ENCODE measurements around the gene NTMT2.

NTMT2 gene

DNA sequence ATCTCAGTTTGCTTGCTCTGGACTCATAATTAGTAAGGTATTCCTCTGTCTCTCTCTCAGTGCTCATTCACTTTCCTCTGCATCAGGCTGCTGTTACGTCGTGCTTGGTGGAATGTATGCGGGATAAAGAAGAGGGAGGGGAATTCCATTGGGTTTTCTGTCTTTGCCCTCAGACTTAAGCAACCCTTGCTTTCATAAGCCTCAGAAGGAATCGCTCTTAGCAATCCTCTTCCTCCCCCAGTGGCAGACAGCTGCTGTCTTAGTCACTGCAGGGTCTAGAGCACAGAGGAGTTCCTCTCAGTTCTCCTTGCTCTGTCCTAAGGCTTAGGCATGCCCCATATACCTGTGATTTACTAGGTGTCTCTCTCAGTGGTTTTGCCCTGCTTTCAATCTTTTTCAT lies 19.1 kb upstream of the NTMT2 start (continued):
- TF ChIP-seq KLF17 (tag by site-specific recombination; IDR thresholded peaks at IDR 0.05), result no peak

GRCh38 chr1:170131450-170131849 lies 14.3 kb upstream of the NTMT2 start:
- CTCF ChIA-PET, result no interaction called here
- POLR2A ChIA-PET, result no interaction called here
- Histone ChIP-seq H3K9me3 (ENCODE audit: control insufficient read depth, insufficient read depth, low read depth, low read length) (no peaks in the 10 kb centered on the region), H3K4me3 (ENCODE audit: low read depth, low read length) (no peak overlapping the region), H3K27ac (ENCODE audit: extremely low read depth, low read depth, low read length) (no peak overlapping the region), H3K4me1 (ENCODE audit: control insufficient read depth, insufficient read depth, low read length) (no peaks in the 10 kb centered on the region), H3K36me3 (ENCODE audit: control insufficient read depth in 2 of 2, insufficient read depth in 1 of 2, low read length in 2 of 2) (no peaks in the 10 kb centered on the region)
- TF ChIP-seq ZNF701 (tag by site-specific recombination; IDR thresholded peaks at IDR 0.05), result no peak
- TF ChIP-seq GLI4 (tag by site-specific recombination; IDR thresholded peaks at IDR 0.05), result no peak

GRCh38 chr1:170131984-170132383 lies 13.8 kb upstream of the NTMT2 start:
- no peaks in the 10 kb centered on the region for H3K9me3 ChIP-seq (ENCODE audit: control insufficient read depth, insufficient read depth, low read depth, low read length)
- ChIA-PET CTCF (no interaction called here), POLR2A (no interaction called here)
- TF ChIP-seq ZIC2 (tag by site-specific recombination; IDR thresholded peaks at IDR 0.05), result no peak
- TF ChIP-seq PRDM1 (tag by site-specific recombination; IDR thresholded peaks at IDR 0.05), result no peak
- TF ChIP-seq GLIS1 (tag by site-specific recombination; IDR thresholded peaks at IDR 0.05), result no peak
- no peak for TF ChIP-seq ZNF350 (tag by site-specific recombination; IDR thresholded peaks at IDR 0.05)
- TF ChIP-seq ZNF10 (tag by site-specific recombination; IDR thresholded peaks at IDR 0.05), result no peak
- TF ChIP-seq BCL11B (tag by site-specific recombination; IDR thresholded peaks at IDR 0.05; ENCODE audit: low read depth), result no peak
- no peak for TF ChIP-seq ZNF214 (tag by site-specific recombination; IDR thresholded peaks at IDR 0.05; ENCODE audit: borderline replicate concordance)
- no peak for TF ChIP-seq ZNF555 (tag by site-specific recombination; conservative IDR thresholded peaks at IDR 0.05)
- no peak for TF ChIP-seq ZSCAN18 (tag by site-specific recombination; IDR thresholded peaks at IDR 0.05)
- no peak for TF ChIP-seq ZNF610 (tag by site-specific recombination; IDR thresholded peaks at IDR 0.05; ENCODE audit: borderline replicate concordance)
- TF ChIP-seq ZNF354C (tag by site-specific recombination; IDR thresholded peaks at IDR 0.05; ENCODE audit: borderline replicate concordance, low read depth), result no peak
- no peak overlapping the region for H3K27ac ChIP-seq (ENCODE audit: extremely low read depth, low read depth, low read length)
- H3K36me3 ChIP-seq (ENCODE audit: control insufficient read depth in 2 of 2, insufficient read depth in 1 of 2, low read length in 2 of 2), result no peaks in the 10 kb centered on the region
- H3K4me3 ChIP-seq (ENCODE audit: low read depth, low read length), result no peak overlapping the region
- no peaks in the 10 kb centered on the region for H3K4me1 ChIP-seq (ENCODE audit: control insufficient read depth, insufficient read depth, low read length)

DNA sequence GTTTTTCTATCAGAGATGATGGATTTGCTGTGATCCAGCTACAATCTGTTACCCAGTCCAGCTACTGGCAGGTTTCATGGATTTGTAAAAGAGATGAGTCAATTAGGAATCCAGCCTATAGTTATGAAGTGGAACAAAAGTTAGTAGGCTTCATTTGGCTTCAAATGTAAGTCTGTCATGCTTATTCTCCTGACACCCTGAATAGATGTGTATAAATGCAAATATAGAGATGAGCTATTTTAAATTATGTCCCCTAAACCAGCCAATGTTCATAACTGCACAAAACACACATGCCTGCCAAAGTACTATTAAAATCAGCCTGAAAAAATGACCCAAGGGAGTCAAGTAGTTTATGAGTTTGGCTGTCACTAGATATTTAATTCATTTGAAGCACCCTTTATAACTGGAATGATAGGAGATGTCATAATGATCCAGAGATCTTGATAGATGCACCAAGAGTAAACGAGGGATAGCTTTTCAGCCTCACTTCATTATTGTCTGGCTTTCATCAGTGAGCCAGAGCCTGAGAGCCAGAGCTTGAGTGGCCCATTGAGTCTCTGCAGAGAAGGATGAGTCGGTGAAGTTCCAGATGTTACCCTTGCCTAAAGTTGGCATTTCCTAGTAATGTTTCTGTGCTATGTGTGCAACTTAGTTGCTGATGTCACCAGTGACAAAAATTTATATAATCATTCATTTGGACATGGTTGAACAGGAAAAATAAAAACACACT lies 11.8 kb upstream of the NTMT2 start:
- H3K4me3 ChIP-seq (ENCODE audit: low read depth, low read length), result no peak overlapping the region
- CTCF ChIA-PET, result no interaction called here
- H3K36me3 ChIP-seq (ENCODE audit: control insufficient read depth in 2 of 2, insufficient read depth in 1 of 2, low read length in 2 of 2), result no peaks in the 10 kb centered on the region
- H3K4me1 ChIP-seq (ENCODE audit: control insufficient read depth, insufficient read depth, low read length), result no peaks in the 10 kb centered on the region
- no peak overlapping the region for H3K27ac ChIP-seq (ENCODE audit: extremely low read depth, low read depth, low read length)
- H3K9me3 ChIP-seq (ENCODE audit: control insufficient read depth, insufficient read depth, low read depth, low read length), result no peaks in the 10 kb centered on the region
- POLR2A ChIA-PET, result no interaction called here
- TF ChIP-seq ZNF394 (tag by site-specific recombination; IDR thresholded peaks at IDR 0.05; ENCODE audit: borderline replicate concordance) (no peak), ZSCAN4 (tag by site-specific recombination; IDR thresholded peaks at IDR 0.05) (no peak), ZNF670 (tag by site-specific recombination; IDR thresholded peaks at IDR 0.05; ENCODE audit: low read depth) (no peak), ZSCAN18 (tag by site-specific recombination; IDR thresholded peaks at IDR 0.05) (no peak), ZNF626 (tag by site-specific recombination; IDR thresholded peaks at IDR 0.05) (no peak)
- TF ChIP-seq, protein P1, sequence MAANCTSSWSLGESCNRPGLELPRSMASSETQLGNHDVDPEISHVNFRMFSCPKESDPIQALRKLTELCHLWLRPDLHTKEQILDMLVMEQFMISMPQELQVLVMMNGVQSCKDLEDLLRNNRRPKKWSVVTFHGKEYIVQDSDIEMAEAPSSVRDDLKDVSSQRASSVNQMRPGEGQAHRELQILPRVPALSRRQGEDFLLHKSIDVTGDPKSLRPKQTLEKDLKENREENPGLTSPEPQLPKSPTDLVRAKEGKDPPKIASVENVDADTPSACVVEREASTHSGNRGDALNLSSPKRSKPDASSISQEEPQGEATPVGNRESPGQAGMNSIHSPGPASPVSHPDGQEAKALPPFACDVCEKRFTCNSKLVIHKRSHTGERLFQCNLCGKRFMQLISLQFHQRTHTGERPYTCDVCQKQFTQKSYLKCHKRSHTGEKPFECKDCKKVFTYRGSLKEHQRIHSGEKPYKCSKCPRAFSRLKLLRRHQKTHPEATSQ (tag by site-specific recombination; IDR thresholded peaks at IDR 0.05), result no peak
